ENCODE measurements around the gene DTX4. TPM values are rescaled to one million over a fixed set of nuclear protein-coding genes. Genes with fewer than 3 reads are reported as not detected.

Gene DTX4
- total RNA-seq, 1 donor from 2014 or later: 14.3 TPM

DNA sequence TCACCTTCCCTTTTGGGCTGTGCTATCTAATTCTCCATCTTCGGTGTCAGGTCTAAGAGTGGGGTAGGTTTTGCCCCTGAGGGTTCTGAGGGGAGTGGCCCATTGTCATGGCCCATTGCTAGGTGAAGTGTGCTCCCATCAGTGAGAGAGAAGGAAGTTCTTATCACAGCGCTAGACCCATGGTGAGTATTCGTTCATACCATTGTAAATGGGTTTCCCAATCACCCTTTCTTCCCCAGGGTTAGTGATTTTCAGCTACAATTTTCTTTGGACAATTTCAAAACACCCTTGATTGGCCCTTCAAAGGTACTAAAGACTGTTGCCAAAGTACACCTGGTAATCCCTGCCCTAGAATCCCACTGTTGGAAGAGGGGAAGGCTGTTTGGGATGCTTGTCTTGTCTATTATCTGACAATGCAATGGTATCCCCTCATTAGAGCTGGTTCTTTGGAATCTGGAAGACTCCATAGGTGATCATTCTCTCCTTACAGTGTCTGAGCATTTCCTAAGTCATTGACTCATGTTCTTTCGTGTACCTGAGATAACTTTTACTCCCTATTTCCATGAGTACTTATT, 20.6 kb downstream of the DTX4 start:
- DNase-seq: no peak

GRCh38 chr11:59193587-59194130, 21.7 kb downstream of the DTX4 start:
- DNase-seq: peak; percentile 63

DNA sequence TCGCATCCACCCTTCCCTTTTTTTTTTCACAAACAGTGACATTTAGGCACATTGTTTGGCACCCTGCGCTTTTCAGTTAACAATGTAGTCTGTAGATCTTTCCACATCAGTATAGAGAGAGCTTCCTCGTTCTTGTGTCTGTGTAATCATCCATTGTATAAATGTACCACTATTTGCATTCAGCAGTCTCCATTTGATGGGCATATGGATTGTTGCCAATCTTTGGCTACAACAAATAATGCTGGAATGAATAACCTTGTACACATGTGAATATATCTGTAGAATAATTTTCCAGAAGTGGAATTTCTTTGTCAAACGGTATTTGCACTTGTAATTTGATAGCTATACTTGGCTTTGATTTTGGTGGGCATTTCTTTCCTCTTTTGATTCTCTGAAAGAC, 23.7 kb downstream of the DTX4 start:
- no peak for DNase-seq

DNA sequence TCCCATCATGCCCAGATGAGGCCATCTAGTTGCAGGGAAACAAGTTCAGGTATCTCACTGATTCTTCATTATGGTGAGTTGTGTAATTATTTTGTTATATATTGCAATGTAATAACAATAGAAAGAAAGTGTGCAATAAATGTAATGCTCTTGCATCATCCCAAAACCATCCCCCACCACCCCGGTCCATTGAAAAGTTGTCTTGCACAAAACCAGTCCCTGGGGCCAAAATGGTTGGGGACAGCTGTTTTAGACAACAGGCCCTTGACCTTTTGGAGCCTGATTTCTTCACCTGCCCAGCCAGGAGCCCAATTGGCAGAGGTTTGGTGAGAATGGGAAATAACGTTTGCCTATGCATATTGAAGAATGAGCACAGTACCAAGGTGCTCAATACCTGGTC, 24.8 kb downstream of the DTX4 start:
- DNase-seq: no peak

GRCh38 chr11:59197991-59198390, 26.1 kb downstream of the DTX4 start:
- DNase-seq: peak; percentile 80

DNA sequence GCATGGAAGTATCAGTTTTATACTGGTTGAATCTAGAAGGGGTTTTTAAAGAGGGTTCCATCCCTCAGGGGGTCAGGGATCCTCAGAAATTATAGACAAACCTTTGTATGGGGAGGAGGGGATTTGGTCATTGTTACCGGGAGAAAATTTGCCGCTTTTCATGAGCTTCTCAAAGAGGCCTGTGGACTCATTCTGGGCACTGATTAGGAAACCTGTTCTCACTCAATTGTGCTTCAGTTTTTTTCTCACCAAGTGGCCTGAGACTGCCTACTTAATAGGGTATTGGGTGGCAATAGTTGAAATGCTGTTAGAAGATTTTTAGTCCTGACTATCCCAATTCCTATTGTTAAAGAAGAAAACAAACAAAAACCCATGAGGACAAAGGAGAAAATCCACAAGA, 26.8 kb downstream of the DTX4 start:
- DNase-seq: no peak

GRCh38 chr11:59199546-59200422, 27.9 kb downstream of the DTX4 start:
- no peak for DNase-seq

- no peak for DNase-seq
Measured at GRCh38 chr11:59200423-59200746, 28.5 kb downstream of the DTX4 start.

- no peak for DNase-seq
Measured at GRCh38 chr11:59201353-59201752, 29.4 kb downstream of the DTX4 start.

- no peak for DNase-seq
Measured at GRCh38 chr11:59204746-59205145, 32.8 kb downstream of the DTX4 start.

DNA sequence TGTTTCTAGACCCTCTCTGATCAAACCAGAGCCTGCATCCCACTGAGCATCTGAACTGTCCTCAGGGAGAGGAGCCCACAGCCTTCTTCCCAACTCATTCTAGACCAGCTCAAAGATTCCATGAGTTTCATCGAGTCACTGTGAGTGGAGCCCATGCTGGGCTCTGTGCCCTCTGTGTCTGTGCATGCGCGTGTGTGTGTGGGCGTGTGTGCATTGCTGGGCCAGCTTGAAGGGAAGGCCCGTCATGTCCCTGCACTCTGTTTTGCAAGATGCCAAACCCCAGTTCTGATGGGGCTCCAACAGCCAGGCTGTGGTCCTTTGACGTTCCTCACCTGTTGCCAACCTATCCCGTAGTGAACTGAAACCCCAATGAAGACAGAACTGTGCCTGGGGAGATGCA, 33.7 kb downstream of the DTX4 start:
- no peak for DNase-seq

DNA sequence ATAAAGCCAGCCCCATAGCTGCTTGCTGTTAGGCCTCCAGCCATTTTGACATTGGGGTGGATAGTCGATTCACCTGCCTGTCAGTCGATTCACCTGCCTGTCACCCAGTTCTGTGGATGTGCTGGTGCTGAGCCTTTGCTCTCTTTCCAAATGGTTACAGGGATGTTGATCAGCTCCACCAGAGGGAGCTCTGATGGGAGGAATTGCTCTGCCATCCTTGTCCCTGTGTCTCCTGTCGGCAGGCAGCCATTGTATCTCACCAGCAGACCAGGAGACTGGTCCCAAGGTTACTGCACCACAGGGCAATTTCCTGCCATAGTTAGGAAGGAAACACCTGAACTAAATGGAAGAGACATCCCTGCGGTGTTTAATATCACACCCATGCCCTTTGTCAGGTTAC, 34.7 kb downstream of the DTX4 start:
- no peak for DNase-seq

DNA sequence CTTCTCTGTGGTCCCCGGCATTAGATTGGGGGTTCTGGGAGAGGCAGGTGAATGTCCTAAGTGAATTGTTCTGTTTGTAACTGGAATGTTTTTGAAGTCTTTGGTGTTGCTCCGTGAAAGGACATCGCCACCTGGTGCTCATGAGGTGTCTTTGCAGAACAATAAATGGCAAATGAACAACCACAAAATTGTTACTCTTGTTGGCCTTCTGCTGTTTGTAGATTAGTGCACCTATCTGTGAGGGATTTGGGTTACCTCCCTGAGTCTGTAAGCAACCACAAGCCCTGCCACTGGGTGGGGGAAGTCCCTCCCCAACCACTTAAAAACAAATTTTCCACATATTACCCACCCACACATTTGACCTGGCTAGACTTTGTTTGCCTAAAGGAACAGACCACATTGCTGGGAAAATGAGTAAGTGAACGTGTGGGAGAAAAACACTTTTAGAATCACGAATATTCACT, 36.1 kb downstream of the DTX4 start:
- peak; percentile 26 for DNase-seq

- no peak for DNase-seq
Measured at GRCh38 chr11:59208956-59209355, 37.0 kb downstream of the DTX4 start.

- no peak for DNase-seq
Measured at GRCh38 chr11:59212222-59212621, 40.3 kb downstream of the DTX4 start.

GRCh38 chr11:59212744-59213631, 41.1 kb downstream of the DTX4 start, which contains the start of gene MPEG1:
MPEG1 (minus strand) TSS chr11:59212927; CDS start chr11:59212865, 62 bp downstream.
- DNase-seq: no peak

DNA sequence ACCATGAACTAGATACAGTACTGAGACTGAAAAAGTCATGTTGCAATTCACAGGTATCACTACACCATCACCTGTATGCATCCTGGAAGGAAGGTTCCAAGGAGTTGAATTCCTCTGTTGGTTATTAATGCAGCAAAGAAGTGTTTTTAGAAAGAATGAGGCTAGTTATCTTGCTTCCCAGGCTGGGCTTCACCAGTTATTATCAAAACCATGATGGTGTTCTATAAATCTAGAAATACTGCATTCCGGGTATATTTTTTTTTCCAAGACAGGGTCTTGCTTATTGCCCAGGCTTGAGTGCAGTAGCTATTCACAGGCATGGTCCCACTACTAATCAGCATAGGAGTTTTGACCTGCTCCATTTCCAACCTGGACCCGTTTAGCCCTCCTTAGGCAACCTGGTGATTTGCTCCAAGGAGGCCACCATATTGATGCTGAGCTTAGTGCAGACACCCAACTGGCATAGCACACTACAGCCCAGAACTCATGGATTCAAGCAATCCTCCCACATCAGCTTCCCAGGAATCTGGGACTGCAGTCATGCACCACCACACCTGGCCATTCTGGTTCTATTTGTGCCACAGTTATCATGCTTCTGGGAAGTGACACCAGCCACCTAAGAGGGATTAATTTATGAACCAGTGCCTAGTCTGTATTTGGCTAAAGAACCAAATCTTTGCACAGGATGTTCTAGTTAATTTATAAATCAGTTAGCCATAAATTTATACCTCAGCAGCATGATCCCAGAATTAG, 42.4 kb downstream of the DTX4 start:
- DNase-seq: no peak

- peak; percentile 65 for DNase-seq
Measured at GRCh38 chr11:59216641-59217564, 45.0 kb downstream of the DTX4 start.

DNA sequence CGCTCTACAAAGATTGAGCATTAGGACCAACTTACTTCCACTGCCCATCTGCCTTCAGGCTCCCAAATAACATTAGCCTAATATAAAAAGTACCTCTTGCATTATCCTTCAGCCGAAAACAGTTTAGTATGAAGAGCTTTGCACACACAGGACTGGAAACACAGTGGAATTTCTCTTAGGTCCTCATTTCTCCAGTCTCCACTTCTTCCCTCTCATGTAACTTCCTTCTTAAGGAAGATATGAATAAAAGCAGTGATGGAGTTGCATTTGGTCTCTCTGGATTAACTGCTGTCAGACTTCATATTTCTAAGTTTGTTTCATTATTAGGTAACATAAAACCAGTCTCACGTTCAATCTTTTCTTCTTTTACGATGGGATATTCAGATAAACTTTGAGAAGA, 46.4 kb downstream of the DTX4 start:
- no peak for DNase-seq

- DNase-seq: no peak
Measured at GRCh38 chr11:59218893-59219292, 47.0 kb downstream of the DTX4 start.

DNA sequence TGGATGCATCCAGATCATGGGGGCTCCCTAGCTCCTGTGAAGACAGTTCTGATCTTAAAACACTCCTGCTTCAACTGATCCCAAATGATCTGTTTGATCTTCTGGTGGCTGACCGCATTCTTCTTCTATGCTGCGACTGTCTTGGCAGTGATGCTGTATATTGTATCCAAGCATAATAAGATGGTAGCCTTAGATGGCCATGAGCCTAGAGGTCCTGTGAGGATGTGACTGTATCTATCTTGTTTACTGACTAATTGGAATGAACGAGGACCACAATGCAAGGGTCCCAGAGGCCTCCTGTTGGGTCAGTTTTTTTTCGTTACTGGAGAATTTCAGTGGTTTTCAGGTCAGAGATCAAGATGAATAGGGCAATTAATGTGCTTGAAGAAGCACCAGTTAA, 47.9 kb downstream of the DTX4 start:
- DNase-seq: no peak

Data from skin of body (tissue), 2 donors.